GM15510 (cell line): ENCODE data around the gene KBTBD8.
A peak's percentile ranks its signal among the peaks of the same experiment; 100 is the strongest.

ENCODE experiments used
- POLR2A ChIP-seq: IDR thresholded peaks from 3 replicates; pipeline ENCODE4 v1.6.1; 2011; ENCODE audit warnings: borderline replicate concordance; ENCODE audit not compliant: insufficient read length; ENCODE audit errors: extremely low read depth

Gene KBTBD8

GRCh38 chr3:67012564-67012963, 14.5 kb downstream of the KBTBD8 start:
- no peak for TF ChIP-seq POLR2A

- TF ChIP-seq POLR2A: no peak
These were observed 17.8 kb downstream of the KBTBD8 start for GRCh38 chr3:67015702-67016484.

- peak; percentile 23 for TF ChIP-seq POLR2A
These were observed 18.5 kb downstream of the KBTBD8 start for GRCh38 chr3:67016522-67017080.

GRCh38 chr3:67017211-67017610, 19.1 kb downstream of the KBTBD8 start:
- TF ChIP-seq POLR2A: no peak

- TF ChIP-seq POLR2A: no peak
These were observed 20.1 kb downstream of the KBTBD8 start for GRCh38 chr3:67018105-67018788.

GRCh38 chr3:67018789-67019526, 20.9 kb downstream of the KBTBD8 start:
- TF ChIP-seq POLR2A: no peak

- no peak for TF ChIP-seq POLR2A
These were observed 30.1 kb downstream of the KBTBD8 start for GRCh38 chr3:67028001-67028784.

GRCh38 chr3:67030785-67031740, 33.0 kb downstream of the KBTBD8 start:
- no peak for TF ChIP-seq POLR2A

- no peak for TF ChIP-seq POLR2A
These were observed 33.9 kb downstream of the KBTBD8 start for GRCh38 chr3:67031986-67032385.

GRCh38 chr3:67033079-67033478, 35.0 kb downstream of the KBTBD8 start:
- no peak for TF ChIP-seq POLR2A

- TF ChIP-seq POLR2A: no peak
These were observed 36.3 kb downstream of the KBTBD8 start for GRCh38 chr3:67034371-67034770.

- no peak for TF ChIP-seq POLR2A
These were observed 39.5 kb downstream of the KBTBD8 start for GRCh38 chr3:67037615-67038014.

- no peak for TF ChIP-seq POLR2A
These were observed 46.2 kb downstream of the KBTBD8 start for GRCh38 chr3:67044295-67044694.
